ENCODE measurements around the gene SLC39A10. TPM values are rescaled to one million over a fixed set of nuclear protein-coding genes. Genes with fewer than 3 reads are reported as not detected.

The SLC39A10 gene
- total and polyA plus RNA-seq, 10 of the 15 experiments (the other 5 are each of a cell fraction or from before 2014, with no cell fraction given), result 2.0 to 23.6 (median 7.9) TPM

GRCh38 chr2:195633974-195634373, 23.1 kb upstream of the SLC39A10 start:
- Histone ChIP-seq H3K9me3 (replicated peaks; ENCODE audit: control insufficient read depth, insufficient read depth, low read length) (no peaks in the 10 kb centered on the region; the same call in 2 of the 3 replicates), H3K36me3 (ENCODE audit: control insufficient read depth in 2 of 2, insufficient read depth in 2 of 2, low read length in 1 of 2) (no peaks in the 10 kb centered on the region), H2AFZ (ENCODE audit: control insufficient read depth, low read depth, low read length) (no peak overlapping the region), H3K9ac (ENCODE audit: control insufficient read depth, insufficient read depth, low read length) (no peak overlapping the region), H4K20me1 (ENCODE audit: control insufficient read depth, insufficient read depth) (no peaks in the 10 kb centered on the region), H3K27me3 (replicated peaks in 1 of 2; ENCODE audit: control insufficient read depth in 2 of 2, insufficient read depth in 2 of 2, low read length in 1 of 2) (no peaks in the 10 kb centered on the region), H3K4me2 (ENCODE audit: control insufficient read depth, insufficient read depth) (no peak overlapping the region), H3K79me2 (ENCODE audit: control insufficient read depth, insufficient read depth, low read length) (no peaks in the 10 kb centered on the region), H3K4me1 (ENCODE audit: control insufficient read depth, insufficient read depth, low read length) (no peaks in the 10 kb centered on the region), H3K27ac (ENCODE audit: control insufficient read depth, insufficient read depth) (no peak overlapping the region), H3K4me3 (no peak overlapping the region)
- BruUV-seq (replicated peaks), result no TSS peak
- CTCF ChIA-PET, result interaction anchor here (1.3 to 1.6 kb wide), 3 partner anchors 12 to 58 kb away, joined by 3 to 5 read pairs (median 3); no protein-coding TSS in a partner anchor
- in situ Hi-C loops (cut with MboI), result no loop called here
- FAIRE-seq, result no peak
- SMC1A ChIA-PET (ENCODE audit: uncharacterized antibody, unreplicated experiment), result interaction anchor here (1.5 kb wide), 1 partner anchor 100 kb away, joined by 3 read pairs; no protein-coding TSS in a partner anchor
- no peak for ATAC-seq
- intact Hi-C loops (cut with micrococcal nuclease; ENCODE audit: unreplicated experiment), result no loop called here
- no peak for DNase-seq (ENCODE audit: low read depth, low spot score)
- POLR2A ChIA-PET, result interaction anchor here (1.1 kb wide), 1 partner anchor 52 kb away, joined by 3 read pairs; no protein-coding TSS in a partner anchor
- no peak for TF ChIP-seq JUND (IDR thresholded peaks at IDR 0.05; ENCODE audit: low read depth, low read length)
- no peak for TF ChIP-seq SUZ12 (IDR thresholded peaks at IDR 0.05; ENCODE audit: unreplicated experiment)
- TF ChIP-seq JUNB (IDR thresholded peaks at IDR 0.05), result no peak
- TF ChIP-seq ETV6 (conservative IDR thresholded peaks at IDR 0.05 in 1 of 2, IDR thresholded peaks at IDR 0.05 in 1 of 2; ENCODE audit: borderline replicate concordance in 1 of 2, low read depth in 1 of 2), result no peak
- TF ChIP-seq CTCF (IDR thresholded peaks at IDR 0.05 in 2 of 3, conservative IDR thresholded peaks at IDR 0.05 in 1 of 3; ENCODE audit: control insufficient read depth in 2 of 3, extremely low read depth in 1 of 3, insufficient read depth in 1 of 3, low read depth in 3 of 3, low read length in 3 of 3), result no peak
- no peak for TF ChIP-seq NFXL1 (IDR thresholded peaks at IDR 0.05; ENCODE audit: borderline replicate concordance)
- no peak for TF ChIP-seq FOS (IDR thresholded peaks at IDR 0.05; ENCODE audit: borderline replicate concordance, extremely low read depth, insufficient read length)
- no peak for TF ChIP-seq EP300 (IDR thresholded peaks at IDR 0.05; ENCODE audit: borderline replicate concordance in 1 of 2, control insufficient read depth in 1 of 2, low read depth in 2 of 2, low read length in 2 of 2)
- no peak for TF ChIP-seq NR2F1 (conservative IDR thresholded peaks at IDR 0.05)
- TF ChIP-seq BCL11A (IDR thresholded peaks at IDR 0.05; ENCODE audit: low read depth, low read length), result no peak
- no peak for TF ChIP-seq EED (IDR thresholded peaks at IDR 0.05; ENCODE audit: low read depth)
- RAD21 ChIA-PET (ENCODE audit: unreplicated experiment), result interaction anchor here (1.4 kb wide), 1 partner anchor 26 kb away, joined by 5 read pairs; no protein-coding TSS in a partner anchor
- WGBS (ENCODE audit: insufficient coverage, insufficient replicate concordance, low lambda C conversion rate, missing lambda C conversion rate), result 81% methylated on average over 3 of the region's 3 CpGs

All from GM12878 (cell line).